ENCODE data around the gene LARGE1.

Gene LARGE1

DNA sequence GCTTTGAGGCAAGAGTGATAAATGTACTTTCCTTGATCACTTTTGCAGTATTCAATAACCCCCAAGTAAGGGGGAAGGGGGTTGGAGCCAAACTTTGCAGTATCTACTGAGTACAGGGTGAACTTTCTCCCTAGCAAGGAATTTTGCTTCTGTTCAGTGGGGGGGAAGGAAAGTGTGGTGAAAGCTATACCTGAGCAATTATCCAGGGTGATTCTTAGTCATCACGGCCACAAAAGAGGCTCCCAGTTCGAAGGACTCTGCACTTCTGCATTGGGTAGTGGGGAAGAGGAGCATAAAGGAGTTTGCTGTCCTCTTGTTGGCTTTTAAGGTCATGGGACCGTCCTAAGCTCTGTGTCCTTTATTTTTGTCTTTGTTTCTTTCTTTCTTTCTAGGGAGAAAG, 515.6 kb downstream of the LARGE1 start:
- TF ChIP-seq, protein P1, sequence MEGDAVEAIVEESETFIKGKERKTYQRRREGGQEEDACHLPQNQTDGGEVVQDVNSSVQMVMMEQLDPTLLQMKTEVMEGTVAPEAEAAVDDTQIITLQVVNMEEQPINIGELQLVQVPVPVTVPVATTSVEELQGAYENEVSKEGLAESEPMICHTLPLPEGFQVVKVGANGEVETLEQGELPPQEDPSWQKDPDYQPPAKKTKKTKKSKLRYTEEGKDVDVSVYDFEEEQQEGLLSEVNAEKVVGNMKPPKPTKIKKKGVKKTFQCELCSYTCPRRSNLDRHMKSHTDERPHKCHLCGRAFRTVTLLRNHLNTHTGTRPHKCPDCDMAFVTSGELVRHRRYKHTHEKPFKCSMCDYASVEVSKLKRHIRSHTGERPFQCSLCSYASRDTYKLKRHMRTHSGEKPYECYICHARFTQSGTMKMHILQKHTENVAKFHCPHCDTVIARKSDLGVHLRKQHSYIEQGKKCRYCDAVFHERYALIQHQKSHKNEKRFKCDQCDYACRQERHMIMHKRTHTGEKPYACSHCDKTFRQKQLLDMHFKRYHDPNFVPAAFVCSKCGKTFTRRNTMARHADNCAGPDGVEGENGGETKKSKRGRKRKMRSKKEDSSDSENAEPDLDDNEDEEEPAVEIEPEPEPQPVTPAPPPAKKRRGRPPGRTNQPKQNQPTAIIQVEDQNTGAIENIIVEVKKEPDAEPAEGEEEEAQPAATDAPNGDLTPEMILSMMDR (IDR thresholded peaks at IDR 0.05; ENCODE audit: insufficient read depth, low read length, poor library complexity, severe bottlenecking): no peak
- no peak for TF ChIP-seq EZH2phosphoT487 (conservative IDR thresholded peaks at IDR 0.05; ENCODE audit: low read length)
- Histone ChIP-seq H4K20me1 (ENCODE audit: low read depth, low read length) (no peaks in the 10 kb centered on the region), H3K9me2 (replicated peaks; ENCODE audit: insufficient read depth, low read length) (no peaks in the 10 kb centered on the region), H2AFZ (ENCODE audit: low read depth, low read length, severe bottlenecking) (no peak overlapping the region), H3K27me3 (ENCODE audit: low read length) (no peaks in the 10 kb centered on the region), H3F3A (ENCODE audit: insufficient read depth) (no peaks in the 10 kb centered on the region), H3K9me3 (ENCODE audit: insufficient read depth, low read length) (no peaks in the 10 kb centered on the region), H3K27ac (ENCODE audit: low read depth, low read length) (no peak overlapping the region), H3K4me3 (ENCODE audit: insufficient read depth, low read length, poor library complexity, severe bottlenecking) (no peak overlapping the region), H3K79me2 (ENCODE audit: insufficient read depth, low read length) (no peaks in the 10 kb centered on the region), H3K4me2 (ENCODE audit: low read depth, low read length, poor library complexity, severe bottlenecking) (no peak overlapping the region), H3K9ac (ENCODE audit: low read length) (no peak overlapping the region), H3K36me3 (ENCODE audit: low read length) (no peaks in the 10 kb centered on the region)

DNA sequence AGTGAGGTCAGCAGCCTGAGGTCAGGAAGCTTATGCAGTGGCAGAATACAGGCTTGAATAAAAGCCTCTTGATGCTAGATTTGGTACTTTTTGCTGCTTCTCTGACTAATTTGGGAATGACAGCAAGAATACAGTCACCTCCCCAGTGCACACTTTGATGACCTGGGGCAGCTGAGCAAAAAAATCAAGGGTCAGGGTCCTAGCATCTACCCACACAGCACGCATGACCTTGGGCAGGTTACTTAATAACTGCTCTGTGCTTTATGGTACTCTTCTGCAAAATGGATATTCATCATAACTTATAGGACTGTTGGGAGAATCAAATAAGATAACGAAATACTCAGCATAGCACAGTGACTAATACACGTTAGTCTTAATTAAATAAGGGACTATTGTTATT, 518.0 kb downstream of the LARGE1 start:
- no peaks in the 10 kb centered on the region for H3K36me3 ChIP-seq (ENCODE audit: low read length)
- H3K9me2 ChIP-seq (replicated peaks; ENCODE audit: insufficient read depth, low read length): no peaks in the 10 kb centered on the region
- no peaks in the 10 kb centered on the region for H3K27me3 ChIP-seq (ENCODE audit: low read length)
- H3K27ac ChIP-seq (ENCODE audit: low read depth, low read length): no peak overlapping the region
- no peaks in the 10 kb centered on the region for H3K79me2 ChIP-seq (ENCODE audit: insufficient read depth, low read length)
- no peaks in the 10 kb centered on the region for H4K20me1 ChIP-seq (ENCODE audit: low read depth, low read length)
- no peaks in the 10 kb centered on the region for H3F3A ChIP-seq (ENCODE audit: insufficient read depth)
- no peak for TF ChIP-seq EZH2phosphoT487 (conservative IDR thresholded peaks at IDR 0.05; ENCODE audit: low read length)
- TF ChIP-seq, protein P1 (IDR thresholded peaks at IDR 0.05; ENCODE audit: insufficient read depth, low read length, poor library complexity, severe bottlenecking): no peak
- H3K9me3 ChIP-seq (ENCODE audit: insufficient read depth, low read length): no peaks in the 10 kb centered on the region
- no peak overlapping the region for H3K4me2 ChIP-seq (ENCODE audit: low read depth, low read length, poor library complexity, severe bottlenecking)
- H3K4me3 ChIP-seq (ENCODE audit: insufficient read depth, low read length, poor library complexity, severe bottlenecking): no peak overlapping the region
- H2AFZ ChIP-seq (ENCODE audit: low read depth, low read length, severe bottlenecking): no peak overlapping the region
- H3K9ac ChIP-seq (ENCODE audit: low read length): no peak overlapping the region

DNA sequence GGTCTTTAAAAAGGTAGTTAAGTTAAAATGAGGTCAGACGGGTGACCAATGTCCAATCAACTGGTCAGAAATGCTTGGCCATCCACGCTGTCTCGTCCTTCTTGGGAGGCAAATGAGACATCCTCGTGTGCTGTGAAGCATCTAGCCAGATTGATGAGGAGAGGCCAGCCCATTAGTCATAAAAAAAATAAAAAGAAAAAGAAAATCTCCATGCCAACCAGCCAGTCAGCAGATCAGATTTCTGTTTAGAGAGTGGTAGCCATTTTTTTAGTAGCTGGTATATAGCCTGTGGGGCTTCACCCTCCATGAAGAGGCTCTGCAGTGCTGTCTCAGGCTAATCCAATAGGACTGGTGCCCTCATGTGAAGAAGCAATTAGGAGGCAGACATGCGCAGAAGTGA, 519.0 kb downstream of the LARGE1 start:
- no peaks in the 10 kb centered on the region for H4K20me1 ChIP-seq (ENCODE audit: low read depth, low read length)
- H2AFZ ChIP-seq (ENCODE audit: low read depth, low read length, severe bottlenecking): no peak overlapping the region
- H3K9me2 ChIP-seq (replicated peaks; ENCODE audit: insufficient read depth, low read length): no peaks in the 10 kb centered on the region
- no peak overlapping the region for H3K9ac ChIP-seq (ENCODE audit: low read length)
- no peaks in the 10 kb centered on the region for H3K36me3 ChIP-seq (ENCODE audit: low read length)
- H3F3A ChIP-seq (ENCODE audit: insufficient read depth): no peaks in the 10 kb centered on the region
- H3K4me2 ChIP-seq (ENCODE audit: low read depth, low read length, poor library complexity, severe bottlenecking): no peak overlapping the region
- TF ChIP-seq, protein P1 (IDR thresholded peaks at IDR 0.05; ENCODE audit: insufficient read depth, low read length, poor library complexity, severe bottlenecking): no peak
- TF ChIP-seq EZH2phosphoT487 (conservative IDR thresholded peaks at IDR 0.05; ENCODE audit: low read length): no peak
- no peak overlapping the region for H3K27ac ChIP-seq (ENCODE audit: low read depth, low read length)
- H3K27me3 ChIP-seq (ENCODE audit: low read length): no peaks in the 10 kb centered on the region
- no peaks in the 10 kb centered on the region for H3K79me2 ChIP-seq (ENCODE audit: insufficient read depth, low read length)
- H3K9me3 ChIP-seq (ENCODE audit: insufficient read depth, low read length): no peaks in the 10 kb centered on the region
- no peak overlapping the region for H3K4me3 ChIP-seq (ENCODE audit: insufficient read depth, low read length, poor library complexity, severe bottlenecking)

Measured in SU-DHL-6 (cell line).